Gastrocnemius medialis (tissue), 4 donors: ENCODE measurements around the gene HPN. TPM values are rescaled to one million over a fixed set of nuclear protein-coding genes. Genes with fewer than 3 reads are reported as not detected.

Experiments
- ATAC-seq, 2 donors: fragments of 150-250 bp; one replicate each; pipeline ENCODE4 v1.9.1; 2016
- DNase-seq, 2 donors: peaks; one replicate each; pipeline ENCODE4 v3.0.0-alpha.2; 2019
- H3K27ac ChIP-seq, 4 donors: fragments of 200-600 bp; sonication (generic); 1 replicate in 1 of 4; 2 replicates in 3 of 4; pipeline ENCODE4 v1.5.1; 2016 to 2018; ENCODE audit warnings: mild to moderate bottlenecking in 2 of 4, moderate library complexity in 1 of 4
- H3K27me3 ChIP-seq, 3 donors: fragments of 200-600 bp; sonication (generic) in 2 of 3; 1 replicate in 1 of 3; 2 replicates in 2 of 3; pipeline versions ENCODE4 v1.5.1 to v1.6.0; 2016 to 2019; ENCODE audit warnings: mild to moderate bottlenecking in 1 of 3, moderate library complexity in 1 of 3
- H3K36me3 ChIP-seq, 2 donors: fragments of 200-600 bp; sonication (generic) in 1 of 2; one replicate each; pipeline ENCODE4 v1.5.1; 2017 to 2018
- H3K4me1 ChIP-seq, 2 donors: fragments of 200-600 bp; sonication (generic) in 1 of 2; one replicate each; pipeline ENCODE4 v1.5.1; 2016 to 2017; ENCODE audit warnings: mild to moderate bottlenecking in 2 of 2
- H3K4me3 ChIP-seq, 4 donors: fragments of 200-600 bp; sonication (generic) in 3 of 4; 1 replicate in 1 of 4; 2 replicates in 3 of 4; pipeline ENCODE4 v1.5.1; 2016 to 2019; ENCODE audit warnings: mild to moderate bottlenecking in 2 of 4
- H3K9me3 ChIP-seq, 3 donors: fragments of 200-600 bp; sonication (generic) in 2 of 3; 1 replicate in 1 of 3; 2 replicates in 2 of 3; pipeline ENCODE4 v1.5.1; 2016 to 2019
- CTCF ChIP-seq, 5 experiments: fragments of 450-650 bp in 3 of 5; fragments of 200-600 bp in 2 of 5; sonication (generic) in 2 of 5; IDR thresholded peaks in 4 of 5; conservative IDR thresholded peaks in 1 of 5; 1 replicate in 4 of 5; 2 replicates in 1 of 5; pipeline ENCODE4 v1.5.1; 2016 to 2019; ENCODE audit warnings: antibody characterized with exemption in 5 of 5, mild to moderate bottlenecking in 3 of 5, moderate library complexity in 3 of 5
- POLR2A ChIP-seq, 2 donors: fragments of 450-650 bp; IDR thresholded peaks; one replicate each; pipeline ENCODE4 v1.6.1; 2017; ENCODE audit warnings: antibody characterized with exemption in 2 of 2, mild to moderate bottlenecking in 2 of 2, moderate library complexity in 2 of 2
- in situ Hi-C, 4 donors: fragments of 200-750 bp; cut with MboI; loops; one replicate each; pipeline versions ENCODE4 v1.15.0 to v1.8.0; 2017; ENCODE audit warnings: low sequenced_read_pairs in 4 of 4
- intact Hi-C: fragments of 100-400 bp; cut with DNase I; formaldehyde crosslinking; loops from one replicate; pipeline ENCODE4 v1.15.1; 2023; ENCODE audit warnings: low total_unique reads
- total RNA-seq, 4 donors: library from RNA; depleted of rRNA; stranded (reverse); fragments of >200 nt; gene quantifications; one replicate each; pipeline versions ENCODE4 v1.1.0 to v1.2.3, GENCODE V29; 2016

Gene HPN
- total RNA-seq, 4 donors from 2014 or later: 9.1 to 24.0 (median 17.1) TPM

DNA sequence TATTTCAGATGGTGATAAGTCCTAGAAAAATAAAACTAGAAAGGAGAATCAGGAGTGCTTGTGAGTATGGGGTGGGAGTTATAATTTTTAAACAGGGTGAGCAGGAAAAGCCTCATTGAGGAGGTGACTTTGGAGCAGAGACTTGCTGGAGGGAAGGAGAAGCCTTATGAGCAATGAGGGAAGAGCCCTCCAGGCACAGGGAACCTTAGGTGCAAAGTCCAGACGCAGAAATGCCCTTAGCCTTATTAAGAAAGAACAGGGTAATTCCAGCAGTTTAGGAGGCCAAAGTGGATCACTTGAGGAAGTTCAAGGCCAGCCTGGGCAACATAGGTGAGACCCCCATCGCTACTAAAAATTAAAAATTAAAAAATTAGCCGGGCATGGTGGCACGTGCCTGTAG, 53.1 kb downstream of the HPN start:
- Histone ChIP-seq H3K27ac (no peak overlapping the region), H3K9me3 (no peaks in the 10 kb centered on the region), H3K4me3 (no peak overlapping the region), H3K4me1 (peaks cover 6 to 9% of the 10 kb centered on the region in 2 donors), H3K36me3 (no peaks in the 10 kb centered on the region), H3K27me3 (no peaks in the 10 kb centered on the region)
- in situ Hi-C loops (loop anchor here in 1 of 4 donors (10.0 kb wide), 1 partner anchor 50 kb away; the partner anchor contains the start of gene HPN), intact Hi-C loops (no loop called here)
- ATAC-seq: no peak
- TF ChIP-seq POLR2A (IDR thresholded peaks at IDR 0.05) (no peak), CTCF (IDR thresholded peaks at IDR 0.05 in 4 of 5, conservative IDR thresholded peaks at IDR 0.05 in 1 of 5) (no peak)
- DNase-seq: no peak

DNA sequence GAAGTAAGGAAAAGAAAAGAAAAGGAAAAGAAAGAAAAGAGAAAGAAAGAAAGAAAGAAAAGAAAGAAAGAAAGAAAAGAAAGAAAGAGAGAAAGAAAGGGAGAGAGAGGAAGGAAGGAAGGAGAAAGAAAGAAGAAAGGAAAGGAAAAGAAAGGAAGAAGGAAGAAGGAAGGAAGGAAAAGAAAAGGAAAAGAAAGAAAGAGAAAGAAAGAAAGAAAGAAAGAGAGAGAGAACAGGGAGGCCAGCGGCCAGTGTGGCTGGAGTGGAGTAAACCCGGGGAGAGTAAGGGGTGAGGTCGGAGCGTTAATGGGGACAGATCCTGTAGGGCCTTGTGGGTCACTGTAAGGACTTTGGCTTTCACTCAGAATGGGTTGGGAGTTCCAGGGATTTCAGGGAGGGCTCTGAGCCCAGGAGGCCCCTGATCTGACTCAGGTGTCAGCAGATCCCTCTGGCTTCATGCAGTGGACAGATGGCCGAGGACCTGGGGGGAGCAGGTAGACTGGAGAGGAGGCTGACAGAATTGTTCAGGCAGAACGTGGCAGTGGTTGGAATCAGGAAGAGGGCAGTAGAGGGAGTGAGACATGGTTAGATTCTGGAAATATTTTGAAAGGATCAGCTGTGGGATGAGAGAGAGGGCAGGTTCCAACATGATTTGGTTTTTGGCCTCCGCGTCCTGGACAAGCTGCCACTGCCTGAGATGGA, 54.3 kb downstream of the HPN start:
- intact Hi-C loops: no loop called here
- DNase-seq: peak in 1 of 2 donors; percentile 48
- Histone ChIP-seq H3K27ac (no peak overlapping the region), H3K36me3 (no peaks in the 10 kb centered on the region), H3K9me3 (no peaks in the 10 kb centered on the region), H3K4me3 (no peak overlapping the region), H3K4me1 (peaks cover 2 to 3% of the 10 kb centered on the region in 2 donors), H3K27me3 (no peaks in the 10 kb centered on the region)
- ATAC-seq: peak; percentile 49 to 63
- no peak for TF ChIP-seq POLR2A (IDR thresholded peaks at IDR 0.05)
- TF ChIP-seq CTCF (IDR thresholded peaks at IDR 0.05 in 4 of 5, conservative IDR thresholded peaks at IDR 0.05 in 1 of 5): no peak
- in situ Hi-C loops: loop anchor here in 1 of 4 donors (10.0 kb wide), 1 partner anchor 51 kb away; the partner anchor contains the start of gene HPN

- Histone ChIP-seq H3K36me3 (no peaks in the 10 kb centered on the region), H3K27me3 (no peaks in the 10 kb centered on the region), H3K4me3 (no peak overlapping the region), H3K9me3 (no peaks in the 10 kb centered on the region), H3K27ac (no peak overlapping the region), H3K4me1 (no peaks in the 10 kb centered on the region)
- DNase-seq (no peak), ATAC-seq (no peak)
- TF ChIP-seq POLR2A (IDR thresholded peaks at IDR 0.05) (no peak), CTCF (IDR thresholded peaks at IDR 0.05 in 4 of 5, conservative IDR thresholded peaks at IDR 0.05 in 1 of 5) (no peak)
- intact Hi-C loops (no loop called here), in situ Hi-C loops (loop anchor here in 1 of 4 donors (10.0 kb wide), 1 partner anchor 54 kb away; the partner anchor contains the start of gene HPN)
Observed at GRCh38 chr19:35098413-35099049, 57.0 kb downstream of the HPN start.

GRCh38 chr19:35099155-35099896, 57.8 kb downstream of the HPN start:
- H3K4me3 ChIP-seq: no peak overlapping the region
- TF ChIP-seq POLR2A (IDR thresholded peaks at IDR 0.05) (no peak), CTCF (IDR thresholded peaks at IDR 0.05 in 4 of 5, conservative IDR thresholded peaks at IDR 0.05 in 1 of 5) (no peak)
- H3K36me3 ChIP-seq: no peaks in the 10 kb centered on the region
- no peaks in the 10 kb centered on the region for H3K27me3 ChIP-seq
- DNase-seq (no peak), ATAC-seq (no peak)
- H3K27ac ChIP-seq: no peak overlapping the region
- no peaks in the 10 kb centered on the region for H3K9me3 ChIP-seq
- in situ Hi-C loops (loop anchor here in 1 of 4 donors (10.0 kb wide), 1 partner anchor 55 kb away; the partner anchor contains the start of gene HPN), intact Hi-C loops (no loop called here)
- H3K4me1 ChIP-seq: no peaks in the 10 kb centered on the region
